Calu3 (cell line): Measurements from ENCODE around the gene TRPV4. TPM values are rescaled to one million over a fixed set of nuclear protein-coding genes. Genes with fewer than 3 reads are reported as not detected.

ENCODE experiments used
- BruUV-seq: library from RNA; stranded (reverse); fragments of 400-500 nt; replicated peaks from 2 replicates; lab custom pipeline; 2021; lab: Mats Ljungman, UMichigan
- CTCF ChIA-PET: fragments of 300-600 bp; sonication (Branson Sonifier 250); formaldehyde crosslinking; loops from one replicate; lab custom pipeline; 2022; ENCODE audit warnings: antibody characterized with exemption; lab: Charles Lee
- DNase-seq: peaks from one replicate; pipeline ENCODE4 v3.0.0; 2022
- H3K27ac Mint-ChIP-seq: one replicate; pipeline ENCODE4 v1.8.0; 2022; ENCODE audit warnings: mixed read lengths; ENCODE audit not compliant: unreplicated experiment
- H3K27me3 Mint-ChIP-seq: one replicate; pipeline ENCODE4 v1.8.0; 2022; ENCODE audit warnings: mixed read lengths; ENCODE audit not compliant: unreplicated experiment
- H3K36me3 Mint-ChIP-seq: one replicate; pipeline ENCODE4 v1.8.0; 2022; ENCODE audit warnings: mild to moderate bottlenecking, moderate library complexity, mixed read lengths; ENCODE audit not compliant: insufficient read depth, unreplicated experiment
- H3K4me1 Mint-ChIP-seq: one replicate; pipeline ENCODE4 v1.8.0; 2022; ENCODE audit warnings: mild to moderate bottlenecking, low read depth, mixed read lengths; ENCODE audit not compliant: unreplicated experiment
- H3K4me3 Mint-ChIP-seq: one replicate; pipeline ENCODE4 v1.8.0; 2022; ENCODE audit warnings: mild to moderate bottlenecking, low read depth, moderate library complexity, mixed read lengths; ENCODE audit not compliant: unreplicated experiment
- H3K9me3 Mint-ChIP-seq: one replicate; pipeline ENCODE4 v1.8.0; 2022; ENCODE audit warnings: low read depth, mixed read lengths; ENCODE audit not compliant: unreplicated experiment
- intact Hi-C: fragments of 100-400 bp; cut with micrococcal nuclease; formaldehyde crosslinking; loops from one replicate; pipeline ENCODE4 v1.10.0; 2022; ENCODE audit not compliant: unreplicated experiment
- total RNA-seq: library from RNA; stranded (reverse); gene quantifications from 2 replicates; pipeline ENCODE4 v1.2.3, GENCODE V29; 2022
- TF ChIP-seq, protein P1 (sequence below): fragments of 200-600 bp; IDR thresholded peaks from one replicate; pipeline ENCODE4 v1.8.0; 2022; ENCODE audit warnings: antibody characterized with exemption; ENCODE audit not compliant: unreplicated experiment

Gene TRPV4
- total RNA-seq, 1 experiment from 2014 or later = 25.3 TPM

DNA sequence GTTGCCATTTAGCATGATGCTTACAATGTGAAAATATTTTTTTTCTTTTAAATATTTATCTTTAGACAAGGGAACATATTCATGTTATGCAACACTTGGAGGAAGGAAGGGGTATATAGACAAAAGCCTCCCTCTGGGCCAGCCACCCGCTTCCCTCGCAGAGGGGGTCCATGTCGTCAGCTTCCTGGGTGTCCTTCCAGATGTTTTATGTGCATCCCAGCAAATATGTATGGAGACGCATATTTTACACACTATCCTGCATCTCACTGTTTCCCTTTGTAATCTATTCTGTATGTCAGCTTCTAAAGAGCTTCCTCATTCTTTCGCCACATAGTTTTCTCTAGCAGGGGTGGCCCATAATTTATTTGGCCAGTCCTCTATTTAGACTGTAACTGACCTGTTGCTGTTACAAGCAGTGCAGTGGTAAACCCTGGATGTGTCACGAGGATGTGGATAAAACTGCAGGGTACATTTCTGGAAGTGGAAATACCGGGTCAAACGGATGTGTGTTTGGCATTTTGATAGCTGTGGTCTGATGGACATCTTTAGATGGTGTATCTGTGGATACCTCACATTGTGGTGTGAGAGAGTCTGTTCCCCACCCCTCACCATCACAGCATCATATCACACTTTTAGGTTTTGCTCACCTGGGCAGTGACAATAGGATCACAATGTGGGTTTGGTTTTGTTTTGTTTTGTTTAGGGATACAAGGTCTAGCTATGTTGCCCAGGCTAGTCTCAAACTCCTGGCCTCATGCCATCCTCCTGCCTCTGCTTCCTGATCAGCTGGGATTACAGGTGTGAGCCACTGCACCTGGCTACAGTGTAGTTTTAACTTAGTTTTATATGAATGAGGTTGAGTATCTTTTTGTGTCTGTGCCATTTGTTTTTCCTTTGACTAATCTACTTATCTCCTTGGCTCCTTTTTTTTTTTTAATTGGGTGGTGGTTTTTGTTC is 87.9 kb downstream of the TRPV4 start:
- H3K4me3 Mint-ChIP-seq = no peak overlapping the region
- H3K9me3 Mint-ChIP-seq = no peaks in the 10 kb centered on the region

DNA sequence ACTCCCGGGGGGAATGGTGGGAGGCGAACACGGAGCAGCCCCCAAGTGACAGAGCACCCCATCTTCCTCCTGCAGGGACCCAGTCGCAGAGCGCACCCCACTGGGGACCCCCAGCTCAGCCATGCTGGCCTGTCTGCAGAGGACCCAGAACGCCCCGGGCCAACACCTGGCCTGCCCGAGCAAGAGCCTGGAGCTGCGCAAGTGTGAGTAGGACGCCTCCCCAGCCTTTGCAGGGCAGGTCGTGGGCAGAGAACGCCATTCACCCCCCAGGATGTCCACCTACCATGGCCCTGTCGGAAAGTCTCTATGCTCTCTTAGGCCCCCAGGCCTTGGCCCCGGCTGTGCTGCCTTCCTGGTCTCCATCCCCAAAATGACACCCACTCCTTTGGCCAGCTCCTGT is 89.2 kb downstream of the TRPV4 start:
- TF ChIP-seq, protein P1, sequence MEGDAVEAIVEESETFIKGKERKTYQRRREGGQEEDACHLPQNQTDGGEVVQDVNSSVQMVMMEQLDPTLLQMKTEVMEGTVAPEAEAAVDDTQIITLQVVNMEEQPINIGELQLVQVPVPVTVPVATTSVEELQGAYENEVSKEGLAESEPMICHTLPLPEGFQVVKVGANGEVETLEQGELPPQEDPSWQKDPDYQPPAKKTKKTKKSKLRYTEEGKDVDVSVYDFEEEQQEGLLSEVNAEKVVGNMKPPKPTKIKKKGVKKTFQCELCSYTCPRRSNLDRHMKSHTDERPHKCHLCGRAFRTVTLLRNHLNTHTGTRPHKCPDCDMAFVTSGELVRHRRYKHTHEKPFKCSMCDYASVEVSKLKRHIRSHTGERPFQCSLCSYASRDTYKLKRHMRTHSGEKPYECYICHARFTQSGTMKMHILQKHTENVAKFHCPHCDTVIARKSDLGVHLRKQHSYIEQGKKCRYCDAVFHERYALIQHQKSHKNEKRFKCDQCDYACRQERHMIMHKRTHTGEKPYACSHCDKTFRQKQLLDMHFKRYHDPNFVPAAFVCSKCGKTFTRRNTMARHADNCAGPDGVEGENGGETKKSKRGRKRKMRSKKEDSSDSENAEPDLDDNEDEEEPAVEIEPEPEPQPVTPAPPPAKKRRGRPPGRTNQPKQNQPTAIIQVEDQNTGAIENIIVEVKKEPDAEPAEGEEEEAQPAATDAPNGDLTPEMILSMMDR = no peak
- Mint-ChIP-seq H3K4me1 (peaks cover 20% of the 10 kb centered on the region), H3K27me3 (peaks cover 15% of the 10 kb centered on the region), H3K27ac (no peak overlapping the region), H3K9me3 (no peaks in the 10 kb centered on the region), H3K36me3 (no peaks in the 10 kb centered on the region), H3K4me3 (no peak overlapping the region)
- BruUV-seq = no TSS peak
- intact Hi-C loops = no loop called here
- CTCF ChIA-PET = no interaction called here
- DNase-seq = no peak

More for the DNA sequence above, 87.9 kb downstream of the TRPV4 start:
- H3K27me3 Mint-ChIP-seq = peaks cover 12% of the 10 kb centered on the region
- peak; percentile 57 for DNase-seq
- peaks cover 13% of the 10 kb centered on the region for H3K4me1 Mint-ChIP-seq
- TF ChIP-seq, protein P1 = no peak
- BruUV-seq = no TSS peak
- peak overlapping the region; percentile 28 for H3K27ac Mint-ChIP-seq
- CTCF ChIA-PET = interaction anchor here (0.6 to 1.2 kb wide), 4 partner anchors 16 to 317 kb away, joined by 3 to 4 read pairs (median 3); no protein-coding TSS in a partner anchor
- intact Hi-C loops = no loop called here
- H3K36me3 Mint-ChIP-seq = no peaks in the 10 kb centered on the region

DNA sequence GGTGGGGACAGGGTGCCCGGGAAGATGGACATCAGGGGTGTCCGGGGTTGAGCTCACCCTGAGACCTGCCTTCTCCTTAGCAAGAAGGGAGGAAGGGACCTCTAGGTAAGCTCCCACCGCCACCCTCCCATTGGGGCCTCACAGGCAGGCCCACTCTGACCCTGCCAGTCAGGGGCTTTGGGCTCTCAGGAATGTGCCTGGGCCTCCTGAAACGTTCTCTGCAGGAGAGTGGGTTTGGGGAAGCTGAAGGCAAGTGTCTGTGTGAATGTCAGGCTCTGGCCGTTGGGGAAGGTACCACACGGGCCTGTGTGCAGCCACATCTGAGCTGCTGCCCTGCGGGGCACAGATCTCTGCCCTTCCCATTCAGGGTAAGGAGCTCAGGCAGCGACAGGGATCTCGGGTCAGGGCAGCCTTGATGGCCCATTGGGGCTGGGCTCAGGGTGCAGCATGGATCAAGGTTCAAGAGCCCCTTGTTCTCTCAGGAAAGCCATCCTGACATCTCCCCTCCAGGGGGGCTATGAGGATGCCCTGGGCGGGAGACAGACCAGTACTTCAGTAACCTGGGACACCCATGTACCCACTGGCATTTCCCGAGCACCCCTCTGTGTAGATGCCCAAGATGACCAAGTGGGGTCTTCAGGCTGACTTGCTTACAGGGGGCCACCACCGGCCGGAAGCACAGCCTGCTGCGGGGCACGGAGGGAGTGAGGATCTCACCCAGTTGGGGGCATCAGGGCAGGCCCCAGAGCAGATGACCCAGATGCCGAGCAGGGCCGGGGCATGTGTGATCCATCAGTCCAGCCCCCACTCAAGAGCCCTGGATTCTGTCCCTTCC is 89.9 kb downstream of the TRPV4 start:
- no peaks in the 10 kb centered on the region for H3K36me3 Mint-ChIP-seq

More for the DNA sequence above, 89.9 kb downstream of the TRPV4 start:
- intact Hi-C loops = no loop called here
- H3K9me3 Mint-ChIP-seq = no peaks in the 10 kb centered on the region
- BruUV-seq = no TSS peak
- peaks cover 28% of the 10 kb centered on the region for H3K4me1 Mint-ChIP-seq
- H3K27me3 Mint-ChIP-seq = peaks cover 15% of the 10 kb centered on the region
- no peak overlapping the region for H3K27ac Mint-ChIP-seq
- TF ChIP-seq, protein P1 = no peak
- no peak for DNase-seq
- CTCF ChIA-PET = no interaction called here
- no peak overlapping the region for H3K4me3 Mint-ChIP-seq
